K562 (cell line): ENCODE results near the gene FASTK. TPM values are rescaled to one million over a fixed set of nuclear protein-coding genes. Genes with fewer than 3 reads are reported as not detected.

ENCODE experiments used
- COPS2 ChIP-seq: fragments of 450-650 bp; conservative IDR thresholded peaks from 2 replicates; pipeline ENCODE4 v1.6.1; 2016; ENCODE audit warnings: mild to moderate bottlenecking, moderate library complexity
- FOS ChIP-seq: IDR thresholded peaks from 3 replicates; pipeline ENCODE4 v1.6.1; 2011; ENCODE audit not compliant: insufficient read length; ENCODE audit errors: extremely low read depth
- HMG20A ChIP-seq: fragments of 450-650 bp; formaldehyde crosslinking; conservative IDR thresholded peaks from 2 replicates; pipeline ENCODE4 v1.4.0; 2020; ENCODE audit warnings: mild to moderate bottlenecking, mixed read lengths
- HNRNPLL ChIP-seq: fragments of 200-400 bp; formaldehyde crosslinking; IDR thresholded peaks from 2 replicates; pipeline ENCODE4 v1.6.1; 2017; ENCODE audit warnings: low read length, low read depth, mild to moderate bottlenecking; ENCODE audit not compliant: poor library complexity, severe bottlenecking
- KAT2B ChIP-seq: IDR thresholded peaks from one replicate; pipeline ENCODE4 v1.6.1; 2012; ENCODE audit warnings: low read depth, mild to moderate bottlenecking, control low read depth, inconsistent platforms, low read length, moderate library complexity
- KLF6 ChIP-seq: fragments of 250-450 bp; sonication (Bioruptor Pico); IDR thresholded peaks from 2 replicates; pipeline ENCODE4 v1.4.0; 2020; ENCODE audit warnings: mild to moderate bottlenecking, moderate library complexity, borderline replicate concordance
- NCOA1 ChIP-seq: fragments of 450-650 bp; IDR thresholded peaks from 2 replicates; pipeline ENCODE4 v1.6.1; 2016; ENCODE audit warnings: low read depth
- NELFE ChIP-seq: IDR thresholded peaks from 2 replicates; pipeline ENCODE4 v1.6.1; 2011; ENCODE audit warnings: mild to moderate bottlenecking; ENCODE audit not compliant: insufficient read depth, insufficient read length
- SIX5 ChIP-seq, 2 experiments: IDR thresholded peaks; 2 replicates each; pipeline ENCODE4 v1.6.1; 2011; ENCODE audit warnings: low read length in 2 of 2, borderline replicate concordance in 1 of 2, low read depth in 1 of 2, mild to moderate bottlenecking in 1 of 2, moderate library complexity in 1 of 2; ENCODE audit not compliant: insufficient read depth in 1 of 2
- TAF1 ChIP-seq: IDR thresholded peaks from 2 replicates; pipeline ENCODE4 v1.6.1; 2011; ENCODE audit warnings: mild to moderate bottlenecking, low read length, moderate library complexity; ENCODE audit not compliant: insufficient read depth, control insufficient read depth, severe bottlenecking; ENCODE audit errors: extremely low read depth
- TBP ChIP-seq: optimal IDR thresholded peaks from 2 replicates; pipeline ENCODE3; 2011; ENCODE audit warnings: low read depth, low read length, improper control_type of control experiment
- THRAP3 ChIP-seq: fragments of 450-650 bp; IDR thresholded peaks from 2 replicates; pipeline ENCODE4 v1.6.1; 2016; ENCODE audit warnings: mild to moderate bottlenecking, inconsistent platforms, borderline replicate concordance
- TRIM24 ChIP-seq, 2 experiments: fragments of 450-650 bp; IDR thresholded peaks; 2 replicates each; pipeline ENCODE4 v1.6.1; 2016
- polyA plus RNA-seq, 8 experiments: library from polyadenylated mRNA; depleted of rRNA in 4 of 8; stranded (reverse) in 5 of 8; unstranded in 3 of 8; fragments of >200 nt; fragmentation: Nextera tagmentation in 2 of 8; fragmentation: Illumina TruSeq in 1 of 8; extraction: Ambion mirVana in 2 of 8; extraction: Trizol in 1 of 8; gene quantifications; 2 replicates each; pipeline versions ENCODE4 v1.2.1 to v1.2.3, GENCODE V29; 2011 to 2014; ENCODE audit warnings: inconsistent platforms in 1 of 8, missing spikeins in 1 of 8
- total RNA-seq, 7 experiments: library from RNA; depleted of rRNA in 6 of 7; stranded (reverse); fragments of >200 nt in 6 of 7; fragmentation: Illumina TruSeq in 2 of 7; extraction: Trizol in 2 of 7; gene quantifications; 2 replicates each; pipeline versions ENCODE4 v1.2.1 to v1.2.3, GENCODE V29; 2011 to 2021; ENCODE audit warnings: low replicate concordance in 1 of 7
- TF ChIP-seq, protein P1 (sequence below): fragments of 450-650 bp; IDR thresholded peaks from 2 replicates; pipeline ENCODE4 v1.6.1; 2017; ENCODE audit warnings: antibody characterized with exemption, mild to moderate bottlenecking
- TF ChIP-seq, protein P2 (sequence below): fragments of 250-450 bp; sonication (Bioruptor Pico); IDR thresholded peaks from 2 replicates; pipeline ENCODE4 v1.5.0; 2022; ENCODE audit warnings: mild to moderate bottlenecking
- TF ChIP-seq, protein P3 (sequence below): sonication (generic); IDR thresholded peaks from 2 replicates; pipeline ENCODE4 v1.6.1; 2016
- TF ChIP-seq, protein P4 (sequence below), 3 experiments: fragments of 200-800 bp in 1 of 3; sonication (Bioruptor generic) in 1 of 3; sonication (generic) in 1 of 3; formaldehyde crosslinking in 1 of 3; IDR thresholded peaks; 2 replicates each; pipeline versions ENCODE4 v1.6.1 to v1.8.0; 2016 to 2022; ENCODE audit warnings: mild to moderate bottlenecking in 2 of 3, missing compliant biosample characterization in 2 of 3, missing genetic modification characterization in 2 of 3, missing genetic modification reagents in 1 of 3

FASTK gene
- total and polyA plus RNA-seq, 9 of the 15 experiments (the other 6 are each of a cell fraction or from before 2014, with no cell fraction given): 0.51 to 150 (median 48.2) TPM

DNA sequence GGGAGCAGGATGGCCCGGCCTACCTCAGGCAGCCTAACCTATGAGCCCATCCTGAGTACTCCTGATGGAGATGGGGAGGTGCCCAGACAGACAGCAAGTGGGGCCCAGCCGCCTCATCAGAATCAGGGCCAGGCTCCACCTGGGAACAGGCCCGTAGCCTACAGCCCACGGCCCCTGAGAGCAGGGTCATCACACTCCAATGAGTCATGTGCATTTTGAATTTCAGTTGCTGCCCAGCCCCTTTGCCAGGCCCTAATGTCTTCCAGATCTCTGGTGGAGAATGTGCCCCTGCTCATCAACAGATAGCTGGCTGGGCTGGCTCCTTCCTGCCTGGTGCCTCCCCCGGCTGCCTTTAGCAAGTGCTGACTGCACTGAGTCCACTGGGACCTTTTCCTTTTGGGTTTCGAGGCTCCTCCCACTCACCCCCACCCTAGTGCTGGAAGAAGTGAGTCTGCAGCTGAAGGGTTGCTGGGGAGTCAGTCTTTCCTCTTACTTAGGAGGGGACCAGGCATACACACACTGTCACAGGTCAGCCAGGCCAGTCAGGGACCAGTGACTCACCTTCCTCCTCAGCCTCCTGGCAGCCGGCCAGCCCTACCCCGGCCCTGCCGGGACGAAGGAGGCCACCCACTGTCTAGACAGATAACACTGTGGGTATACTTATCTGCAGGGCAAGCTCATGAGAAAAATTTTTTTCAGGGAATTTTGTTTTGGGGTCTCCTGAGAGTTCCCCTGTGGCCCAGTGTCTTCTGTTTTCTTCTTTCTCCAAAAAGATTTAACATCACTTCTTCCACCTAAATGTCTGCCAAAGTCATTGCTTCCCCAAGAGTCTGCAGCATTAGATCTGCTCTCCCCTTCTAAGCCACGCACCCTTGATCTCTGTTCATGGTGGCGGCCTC is 41.4 kb downstream of the FASTK start (continued):
- TF ChIP-seq, protein P1, sequence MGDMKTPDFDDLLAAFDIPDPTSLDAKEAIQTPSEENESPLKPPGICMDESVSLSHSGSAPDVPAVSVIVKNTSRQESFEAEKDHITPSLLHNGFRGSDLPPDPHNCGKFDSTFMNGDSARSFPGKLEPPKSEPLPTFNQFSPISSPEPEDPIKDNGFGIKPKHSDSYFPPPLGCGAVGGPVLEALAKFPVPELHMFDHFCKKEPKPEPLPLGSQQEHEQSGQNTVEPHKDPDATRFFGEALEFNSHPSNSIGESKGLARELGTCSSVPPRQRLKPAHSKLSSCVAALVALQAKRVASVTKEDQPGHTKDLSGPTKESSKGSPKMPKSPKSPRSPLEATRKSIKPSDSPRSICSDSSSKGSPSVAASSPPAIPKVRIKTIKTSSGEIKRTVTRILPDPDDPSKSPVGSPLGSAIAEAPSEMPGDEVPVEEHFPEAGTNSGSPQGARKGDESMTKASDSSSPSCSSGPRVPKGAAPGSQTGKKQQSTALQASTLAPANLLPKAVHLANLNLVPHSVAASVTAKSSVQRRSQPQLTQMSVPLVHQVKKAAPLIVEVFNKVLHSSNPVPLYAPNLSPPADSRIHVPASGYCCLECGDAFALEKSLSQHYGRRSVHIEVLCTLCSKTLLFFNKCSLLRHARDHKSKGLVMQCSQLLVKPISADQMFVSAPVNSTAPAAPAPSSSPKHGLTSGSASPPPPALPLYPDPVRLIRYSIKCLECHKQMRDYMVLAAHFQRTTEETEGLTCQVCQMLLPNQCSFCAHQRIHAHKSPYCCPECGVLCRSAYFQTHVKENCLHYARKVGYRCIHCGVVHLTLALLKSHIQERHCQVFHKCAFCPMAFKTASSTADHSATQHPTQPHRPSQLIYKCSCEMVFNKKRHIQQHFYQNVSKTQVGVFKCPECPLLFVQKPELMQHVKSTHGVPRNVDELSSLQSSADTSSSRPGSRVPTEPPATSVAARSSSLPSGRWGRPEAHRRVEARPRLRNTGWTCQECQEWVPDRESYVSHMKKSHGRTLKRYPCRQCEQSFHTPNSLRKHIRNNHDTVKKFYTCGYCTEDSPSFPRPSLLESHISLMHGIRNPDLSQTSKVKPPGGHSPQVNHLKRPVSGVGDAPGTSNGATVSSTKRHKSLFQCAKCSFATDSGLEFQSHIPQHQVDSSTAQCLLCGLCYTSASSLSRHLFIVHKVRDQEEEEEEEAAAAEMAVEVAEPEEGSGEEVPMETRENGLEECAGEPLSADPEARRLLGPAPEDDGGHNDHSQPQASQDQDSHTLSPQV: peak; percentile 69
- no peak for TF ChIP-seq HMG20A (CRISPR knock-in tag)
- no peak for TF ChIP-seq KAT2B
- TF ChIP-seq COPS2: no peak
- peak; percentile 16 for TF ChIP-seq TAF1
- no peak for TF ChIP-seq THRAP3
- TF ChIP-seq TBP: peak; percentile 71
- no peak for TF ChIP-seq NELFE
- TF ChIP-seq NCOA1: peak; percentile 66; the same call in 1 of the 2 replicates
- TF ChIP-seq, protein P2, sequence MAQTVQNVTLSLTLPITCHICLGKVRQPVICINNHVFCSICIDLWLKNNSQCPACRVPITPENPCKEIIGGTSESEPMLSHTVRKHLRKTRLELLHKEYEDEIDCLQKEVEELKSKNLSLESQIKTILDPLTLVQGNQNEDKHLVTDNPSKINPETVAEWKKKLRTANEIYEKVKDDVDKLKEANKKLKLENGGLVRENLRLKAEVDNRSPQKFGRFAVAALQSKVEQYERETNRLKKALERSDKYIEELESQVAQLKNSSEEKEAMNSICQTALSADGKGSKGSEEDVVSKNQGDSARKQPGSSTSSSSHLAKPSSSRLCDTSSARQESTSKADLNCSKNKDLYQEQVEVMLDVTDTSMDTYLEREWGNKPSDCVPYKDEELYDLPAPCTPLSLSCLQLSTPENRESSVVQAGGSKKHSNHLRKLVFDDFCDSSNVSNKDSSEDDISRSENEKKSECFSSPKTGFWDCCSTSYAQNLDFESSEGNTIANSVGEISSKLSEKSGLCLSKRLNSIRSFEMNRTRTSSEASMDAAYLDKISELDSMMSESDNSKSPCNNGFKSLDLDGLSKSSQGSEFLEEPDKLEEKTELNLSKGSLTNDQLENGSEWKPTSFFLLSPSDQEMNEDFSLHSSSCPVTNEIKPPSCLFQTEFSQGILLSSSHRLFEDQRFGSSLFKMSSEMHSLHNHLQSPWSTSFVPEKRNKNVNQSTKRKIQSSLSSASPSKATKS (CRISPR knock-in tag): no peak
- TF ChIP-seq, protein P3, sequence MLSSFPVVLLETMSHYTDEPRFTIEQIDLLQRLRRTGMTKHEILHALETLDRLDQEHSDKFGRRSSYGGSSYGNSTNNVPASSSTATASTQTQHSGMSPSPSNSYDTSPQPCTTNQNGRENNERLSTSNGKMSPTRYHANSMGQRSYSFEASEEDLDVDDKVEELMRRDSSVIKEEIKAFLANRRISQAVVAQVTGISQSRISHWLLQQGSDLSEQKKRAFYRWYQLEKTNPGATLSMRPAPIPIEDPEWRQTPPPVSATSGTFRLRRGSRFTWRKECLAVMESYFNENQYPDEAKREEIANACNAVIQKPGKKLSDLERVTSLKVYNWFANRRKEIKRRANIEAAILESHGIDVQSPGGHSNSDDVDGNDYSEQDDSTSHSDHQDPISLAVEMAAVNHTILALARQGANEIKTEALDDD: peak; percentile 87; the same call in 1 of the 2 replicates
- TF ChIP-seq SIX5 (IDR thresholded peaks at IDR 0.05; ENCODE audit: borderline replicate concordance in 1 of 2, insufficient read depth in 1 of 2, low read depth in 1 of 2, low read length in 2 of 2): no peak
- TF ChIP-seq HNRNPLL: peak; percentile 36
- TF ChIP-seq TRIM24 (IDR thresholded peaks at IDR 0.05): peak; percentile 64 to 87; a peak in 3 of 4 replicates
- TF ChIP-seq KLF6 (CRISPR knock-in tag): no peak; the same call in 1 of the 2 replicates
- TF ChIP-seq, protein P4, sequence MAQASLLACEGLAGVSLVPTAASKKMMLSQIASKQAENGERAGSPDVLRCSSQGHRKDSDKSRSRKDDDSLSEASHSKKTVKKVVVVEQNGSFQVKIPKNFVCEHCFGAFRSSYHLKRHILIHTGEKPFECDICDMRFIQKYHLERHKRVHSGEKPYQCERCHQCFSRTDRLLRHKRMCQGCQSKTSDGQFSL (CRISPR knock-in tag; IDR thresholded peaks at IDR 0.05): no peak
- TF ChIP-seq, protein P4 (tag; IDR thresholded peaks at IDR 0.05): no peak
- TF ChIP-seq FOS: peak; percentile 87
